ENCODE measurements around the gene PNCK.
A peak's percentile ranks its signal among the peaks of the same experiment; 100 is the strongest.
"Not testable (repeated sequence)": the region's sequence is repeated elsewhere in the genome, so short reads cannot be mapped to it uniquely, and the experiment has no call there.

PNCK gene

DNA sequence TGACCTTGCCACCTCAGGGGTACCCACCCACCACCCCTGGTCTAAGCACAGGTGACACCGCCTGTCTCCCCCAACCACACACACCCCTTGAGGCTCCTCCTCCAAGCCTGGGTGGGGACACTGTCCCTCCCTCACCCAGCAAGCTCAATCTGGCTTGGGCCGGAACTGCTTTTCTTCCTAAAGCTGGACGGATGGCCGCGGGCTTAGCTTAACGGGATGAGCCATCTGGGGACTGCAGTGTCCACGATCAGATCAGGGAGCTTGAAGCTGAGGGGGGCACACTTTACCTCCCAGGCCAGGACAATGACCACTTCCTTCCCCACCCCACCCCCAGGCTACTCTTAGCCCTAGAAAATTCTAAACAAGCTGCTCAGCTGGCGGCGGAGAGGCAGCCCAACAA is 13.1 kb upstream of the PNCK start:
- DNase-seq (ENCODE audit: low spot score), result no peak

- peak; percentile 30 for DNase-seq (ENCODE audit: low spot score)
Measured at GRCh38 chrX:153685751-153686696, 12.4 kb upstream of the PNCK start.

GRCh38 chrX:153685156-153685536 is 11.5 kb upstream of the PNCK start:
- DNase-seq (ENCODE audit: low spot score), result peak; percentile 28

DNA sequence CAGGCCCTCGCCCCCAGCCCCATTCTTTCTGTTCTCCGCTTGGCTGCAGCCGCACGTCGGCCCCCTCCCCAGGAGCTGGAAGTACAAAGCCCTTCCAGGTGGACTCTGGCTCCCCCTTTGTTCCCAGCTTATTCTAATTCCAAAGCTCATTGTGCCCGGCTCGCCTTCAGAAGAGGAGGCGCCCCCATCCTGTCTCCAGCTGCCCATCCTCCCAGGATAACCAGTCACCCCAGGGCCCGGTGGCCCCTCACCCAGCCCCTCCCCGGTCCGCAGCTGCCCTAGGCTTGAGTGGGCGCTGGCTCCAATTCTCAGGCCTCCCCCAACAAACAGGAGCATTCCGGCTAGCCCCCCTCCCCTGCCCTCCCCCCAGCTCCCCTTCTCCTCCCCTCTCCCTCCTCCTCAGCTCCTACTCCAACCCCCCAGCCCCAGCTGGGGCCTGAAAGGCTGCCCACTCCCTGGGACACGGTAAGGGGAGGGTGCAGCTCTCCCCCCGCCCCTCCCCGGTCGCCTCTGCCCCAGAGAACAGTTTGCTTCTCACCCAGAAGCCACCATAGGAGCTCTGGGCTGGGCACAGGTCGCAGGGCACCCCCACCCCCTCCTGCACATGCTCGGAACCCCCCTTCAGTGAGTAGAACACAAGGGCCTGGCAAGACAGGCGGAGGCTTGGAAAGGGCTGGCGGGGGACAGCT is 11.0 kb upstream of the PNCK start:
- peak; percentile 25 for DNase-seq (ENCODE audit: low spot score)

GRCh38 chrX:153683486-153683885 is 9.9 kb upstream of the PNCK start:
- DNase-seq (ENCODE audit: low spot score), result not testable (repeated sequence)

DNA sequence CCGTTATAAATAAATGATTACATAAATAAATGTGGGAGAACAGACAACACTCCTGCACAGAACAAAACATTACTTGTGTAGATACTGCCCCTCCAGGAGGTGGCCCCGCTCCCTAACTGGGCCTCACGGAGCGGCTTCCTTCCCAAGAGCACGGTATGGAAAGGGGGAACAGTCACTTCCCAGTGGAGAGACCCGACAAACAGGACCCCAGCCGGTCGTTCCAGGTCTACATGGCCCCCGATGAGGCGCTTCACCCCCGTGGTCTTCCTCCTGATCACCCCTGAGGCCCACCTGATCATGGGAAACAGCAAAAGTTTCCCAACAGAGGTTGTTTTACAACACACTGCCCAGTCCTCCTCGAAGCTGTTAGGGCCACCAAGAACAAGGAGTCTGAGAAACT is 7.6 kb upstream of the PNCK start:
- no peak for DNase-seq (ENCODE audit: low spot score)

DNA sequence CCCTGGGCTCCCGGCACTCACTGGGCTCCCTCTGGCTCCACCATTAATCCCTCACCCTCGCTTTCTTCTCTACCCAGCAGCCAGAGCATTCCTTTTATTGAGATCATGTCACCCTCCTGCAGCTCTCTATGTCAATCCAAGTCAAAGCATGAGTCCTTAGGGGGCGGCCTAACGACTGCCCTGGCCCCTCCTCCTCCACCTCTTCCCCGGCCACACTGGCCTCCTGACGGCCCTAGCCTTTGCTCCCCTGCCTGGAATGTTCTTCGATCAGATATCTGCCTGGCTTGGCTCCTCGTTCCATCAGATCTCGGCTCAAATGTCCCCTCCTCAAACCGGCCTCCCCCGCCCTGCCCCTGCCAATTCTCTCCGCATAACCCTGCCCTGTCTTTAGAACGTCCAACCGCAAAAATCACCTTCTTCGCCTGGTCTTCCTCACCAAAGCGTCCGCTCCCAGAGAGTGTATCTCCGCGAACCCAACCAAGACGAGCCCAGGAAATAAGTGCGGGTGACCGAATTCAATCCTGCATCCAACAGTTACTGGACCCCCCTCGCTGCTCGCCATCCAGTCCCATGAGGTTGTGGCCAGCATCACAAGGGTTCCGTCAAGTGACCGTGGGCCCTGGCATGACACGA is 722 bp upstream of the PNCK start:
- no peak for DNase-seq (ENCODE audit: low spot score)

DNA sequence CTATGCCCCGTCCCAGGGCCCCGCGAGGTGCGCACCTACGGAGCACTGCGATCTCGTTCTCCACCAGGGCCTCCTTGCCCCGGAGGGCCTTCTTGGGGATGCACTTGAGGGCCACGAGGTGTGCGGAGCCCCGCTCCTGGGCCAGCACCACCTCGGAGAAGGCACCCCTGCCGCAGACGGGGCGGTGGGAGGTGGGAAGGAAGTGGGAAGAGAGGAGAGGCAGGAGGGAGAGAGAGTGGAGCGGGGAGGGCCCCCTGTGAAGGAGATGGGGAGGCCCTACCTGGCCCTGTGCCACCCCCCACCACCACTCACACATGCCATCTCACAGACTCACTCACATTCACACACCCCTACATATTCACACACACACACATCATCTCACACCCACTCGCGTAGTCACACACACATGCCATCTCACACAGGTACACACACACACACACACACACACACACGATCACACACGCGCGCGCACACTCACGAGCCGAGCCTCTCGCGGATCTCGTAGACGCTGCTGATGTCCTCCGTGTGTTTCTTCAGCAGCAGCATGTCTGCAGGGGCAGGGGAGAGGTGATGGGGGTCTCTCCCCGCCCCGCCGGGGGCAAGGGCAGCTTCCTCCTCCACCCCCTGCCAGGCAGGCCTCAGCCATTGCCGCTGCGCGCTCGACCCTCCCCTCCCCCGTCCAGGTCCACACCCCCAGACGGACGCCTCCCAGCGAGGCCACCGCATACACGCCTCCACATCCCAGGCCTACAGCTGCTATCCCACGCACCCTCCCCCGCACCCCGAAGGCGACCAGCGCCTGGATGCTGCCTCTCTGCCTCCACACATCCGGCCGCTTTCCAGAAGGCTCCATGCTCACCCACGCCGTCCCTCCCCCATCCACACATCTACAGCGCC is 834 bp downstream of the PNCK start:
- DNase-seq (ENCODE audit: low spot score), result no peak

DNA sequence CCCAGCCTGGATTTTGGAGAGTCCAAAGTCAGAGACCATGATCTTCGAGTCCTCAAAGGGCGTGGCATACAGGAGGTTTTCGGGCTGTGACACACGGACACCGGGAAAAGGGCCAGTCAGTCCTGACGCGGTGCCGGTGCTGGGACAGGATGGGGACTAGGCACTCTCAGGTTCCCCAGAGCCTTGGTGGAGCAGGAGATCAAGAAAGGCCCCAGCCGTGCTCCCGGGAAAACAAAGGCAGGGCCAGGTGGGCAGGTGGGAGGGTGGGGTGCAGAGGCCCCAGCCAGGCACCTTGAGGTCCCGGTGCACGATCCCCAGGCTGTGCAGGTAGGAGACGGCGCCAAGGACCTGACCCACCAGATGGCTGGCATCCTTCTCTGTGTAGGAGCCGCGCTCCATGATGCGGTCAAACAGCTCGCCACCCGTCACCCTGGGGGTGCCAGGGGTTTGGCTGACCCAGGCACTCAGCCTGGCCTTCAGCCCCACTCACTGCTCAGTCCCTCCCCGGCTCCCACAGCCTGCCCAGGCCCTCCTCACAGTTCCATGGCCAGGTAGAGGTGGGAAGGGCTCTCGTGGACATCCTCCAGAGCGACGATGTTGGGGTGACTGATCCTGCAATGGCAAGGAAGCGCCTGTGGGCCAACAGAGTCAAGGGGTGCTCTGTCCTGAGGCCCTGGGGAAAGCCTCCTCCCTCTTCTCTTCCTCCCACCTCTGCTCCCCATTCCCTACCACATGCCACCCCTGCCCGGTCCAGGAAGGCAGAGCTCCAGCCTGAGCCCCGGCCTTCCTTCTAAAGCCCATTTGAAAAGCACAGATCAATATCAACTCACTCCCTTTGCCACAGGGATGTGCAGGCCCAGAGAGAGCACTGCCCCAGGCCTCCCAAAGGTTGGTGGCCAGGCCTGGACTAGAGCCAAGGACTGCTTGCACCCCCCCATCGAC is 1.8 kb downstream of the PNCK start:
- DNase-seq (ENCODE audit: low spot score), result no peak

GRCh38 chrX:153670748-153671588 is 2.6 kb downstream of the PNCK start:
- no peak for DNase-seq (ENCODE audit: low spot score)

DNA sequence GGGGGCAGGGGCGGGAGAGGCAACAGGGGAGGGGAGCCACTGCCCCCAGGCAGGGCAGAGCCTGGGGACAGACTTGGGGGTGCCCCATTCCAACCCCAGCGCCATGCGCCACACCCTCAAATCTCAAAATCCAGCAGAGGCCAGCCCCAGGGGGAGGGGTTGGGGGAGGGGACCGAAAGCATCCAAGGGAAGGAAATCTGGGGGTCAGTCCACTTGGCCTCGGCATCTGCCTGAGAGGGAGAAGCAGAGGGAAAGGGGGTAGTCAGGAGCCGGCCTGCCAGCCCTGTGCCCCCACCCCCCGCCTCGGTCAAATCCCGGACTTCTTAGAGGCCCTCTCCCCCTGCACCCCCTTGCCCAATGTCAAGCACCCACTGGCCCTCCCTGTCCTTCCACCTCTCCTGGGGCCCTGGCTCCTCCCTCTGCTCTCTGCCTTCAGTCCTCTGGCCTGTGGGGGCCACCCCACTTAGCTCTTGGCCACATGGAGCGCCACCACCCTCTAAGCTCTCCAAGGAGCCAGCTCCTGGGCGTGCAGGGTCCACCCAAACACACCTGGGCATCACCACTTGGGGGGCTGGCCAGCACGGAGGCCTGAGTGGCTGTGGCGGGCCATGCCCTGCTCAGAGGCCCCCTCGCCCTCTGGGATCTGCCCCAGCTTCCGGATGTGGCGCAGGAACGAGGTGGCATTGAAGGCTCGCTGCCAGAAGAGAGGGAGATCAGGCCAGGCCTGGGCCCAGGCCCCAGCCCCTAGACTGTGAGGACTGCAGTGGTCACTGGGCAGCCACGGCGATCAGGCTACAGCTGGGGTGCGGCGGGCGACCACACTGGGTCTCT is 3.5 kb downstream of the PNCK start:
- no peak for DNase-seq (ENCODE audit: low spot score)

DNA sequence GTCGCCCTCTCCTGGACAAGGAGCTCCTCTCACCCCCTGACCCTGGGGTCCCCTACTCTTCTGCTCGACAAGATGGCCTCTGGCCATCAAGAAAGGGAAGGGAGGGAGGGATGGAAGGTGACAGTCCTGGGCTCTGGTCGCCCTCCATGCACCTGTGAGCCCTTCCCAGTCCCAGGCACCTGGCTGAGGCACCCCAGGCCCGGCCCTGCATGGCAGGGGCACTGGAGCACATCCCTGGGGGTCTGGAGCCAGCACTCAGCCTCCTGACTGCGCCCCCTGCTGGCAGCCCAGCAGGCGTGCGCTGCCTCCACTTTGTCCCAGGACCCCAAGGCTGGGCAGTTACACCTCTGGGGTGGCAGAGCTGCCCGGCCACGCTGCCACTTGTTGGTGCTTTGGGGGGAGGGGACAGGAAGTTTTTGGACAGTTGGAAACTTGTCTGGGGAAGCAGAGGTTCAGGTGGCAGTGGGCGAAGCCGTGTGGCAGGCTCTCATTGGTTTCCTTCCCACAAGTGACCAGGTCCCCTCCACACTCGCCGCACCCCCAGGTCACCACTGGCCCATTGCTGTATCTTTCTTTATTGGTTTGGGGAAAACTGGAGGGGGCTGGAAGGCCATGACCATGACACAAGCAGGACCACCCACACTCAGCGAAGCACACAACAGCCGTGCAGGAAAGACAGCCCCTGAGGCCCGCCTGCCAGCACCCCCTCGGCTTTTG is 4.3 kb downstream of the PNCK start:
- DNase-seq (ENCODE audit: low spot score), result no peak

DNA sequence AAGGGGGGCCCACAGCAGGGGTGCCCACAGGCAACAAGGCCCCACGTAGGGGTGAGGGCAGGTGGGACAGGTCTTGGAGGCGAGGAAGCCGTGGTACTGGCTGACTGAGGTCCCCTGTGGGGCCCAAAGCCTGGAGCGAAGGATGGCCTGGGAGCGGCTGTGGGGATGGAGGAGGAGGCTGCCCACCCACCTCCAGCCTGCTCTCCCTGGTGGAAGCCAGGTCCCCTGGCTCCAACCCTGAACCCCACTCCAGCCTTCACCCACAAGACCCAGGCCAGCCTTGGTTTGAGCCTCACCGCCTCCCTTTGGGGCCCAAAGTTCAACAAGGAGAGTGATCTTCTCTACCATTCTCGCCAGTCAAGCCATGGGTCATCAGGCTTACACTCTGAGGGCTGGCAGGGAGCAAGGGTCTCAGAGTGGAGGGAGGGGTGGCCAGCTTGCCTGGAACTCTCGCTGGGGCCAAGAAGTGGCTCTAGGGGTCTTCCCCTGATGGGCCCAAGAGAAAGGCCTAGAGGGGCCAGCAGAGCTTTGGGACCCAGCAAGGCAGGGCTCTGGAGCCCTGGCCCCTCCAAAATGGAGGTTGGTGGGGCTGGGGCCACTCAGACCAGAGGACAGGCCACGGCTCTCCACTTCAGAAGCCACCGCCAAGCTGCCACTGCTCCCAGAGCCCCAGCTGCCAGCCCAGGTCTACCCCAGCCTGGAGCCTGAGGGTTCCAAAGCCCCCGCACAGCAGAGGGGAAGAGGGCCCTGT is 5.0 kb downstream of the PNCK start:
- no peak for DNase-seq (ENCODE audit: low spot score)

GRCh38 chrX:153667956-153668396 is 5.6 kb downstream of the PNCK start:
- peak; percentile 82 for DNase-seq (ENCODE audit: low spot score)

DNA sequence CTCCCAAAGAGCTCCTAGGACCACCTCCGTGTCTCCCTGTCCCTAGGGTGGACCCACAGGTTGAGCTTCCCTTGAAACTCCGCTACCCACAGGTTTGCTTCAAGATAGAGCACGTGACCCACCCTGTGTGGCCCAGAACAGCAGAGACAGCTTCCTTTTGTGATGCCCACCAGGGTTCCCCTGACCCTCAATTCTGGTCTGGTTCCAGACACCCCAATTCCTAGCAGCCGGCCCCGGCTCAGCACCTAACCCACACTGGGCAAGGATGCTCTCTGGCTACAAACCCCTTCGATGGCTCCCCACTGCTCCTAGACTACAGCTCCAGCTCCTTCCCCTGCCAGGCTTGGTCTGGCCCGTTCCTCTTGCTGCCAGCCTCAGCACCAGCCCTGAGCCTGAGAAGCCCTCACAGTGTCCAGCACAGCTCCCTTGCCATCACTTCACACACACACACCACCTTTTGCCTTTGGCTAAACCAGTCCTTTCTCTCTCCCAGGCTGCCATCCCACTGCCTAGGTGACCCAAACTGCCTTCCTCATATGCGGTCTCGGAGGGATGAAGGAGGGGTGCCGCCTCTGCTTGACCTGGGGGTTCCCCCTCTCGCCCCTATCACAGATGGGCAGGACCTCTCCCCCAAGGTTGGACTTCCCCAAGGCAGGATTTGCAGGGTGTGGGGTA is 6.2 kb downstream of the PNCK start:
- DNase-seq (ENCODE audit: low spot score), result no peak

DNA sequence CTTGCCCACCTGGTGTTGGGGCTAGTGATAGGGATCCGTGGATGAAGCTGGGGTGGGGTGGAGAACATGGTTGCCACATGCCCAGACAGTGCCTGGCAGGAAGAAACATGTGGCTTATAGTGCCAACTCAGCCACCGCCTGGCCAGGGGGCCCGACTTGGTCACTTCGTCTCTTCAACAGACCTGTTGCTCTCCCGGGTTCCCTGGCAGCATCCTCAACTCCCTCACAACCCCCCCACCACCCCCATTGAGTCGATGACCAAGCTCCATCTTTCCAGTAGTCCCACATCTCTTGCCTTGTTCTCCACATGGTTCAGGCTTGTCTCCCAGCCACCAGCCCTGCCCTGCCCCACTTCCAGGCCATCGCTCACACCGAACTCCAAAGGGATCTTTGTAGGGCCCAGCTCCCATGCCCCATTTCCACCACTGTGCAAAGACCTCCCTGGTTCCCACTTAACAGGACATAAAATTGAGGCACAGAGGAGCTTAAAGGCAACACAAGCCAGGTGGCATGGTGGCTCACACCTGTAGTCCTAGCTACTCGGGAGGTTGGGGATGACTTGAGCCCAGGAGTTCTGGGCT is 7.8 kb downstream of the PNCK start:
- DNase-seq (ENCODE audit: low spot score), result no peak

Measured in left forelimb (tissue), 1 donor.